GM21381 (cell line): Measurements from ENCODE around the gene SLC15A1.

Source experiments
- ATAC-seq: cut with Tn5 transposase; IDR thresholded peaks from one replicate; pipeline ENCODE4 v1.9.1; 2021; ENCODE audit warnings: mild to moderate bottlenecking, moderate library complexity; ENCODE audit not compliant: unreplicated experiment

The SLC15A1 gene

GRCh38 chr13:98752467-98753290 lies at the start of gene SLC15A1:
Gene SLC15A1, minus strand, starts transcription at chr13:98752672. Its CDS starts 74 bp downstream, at chr13:98752598.
- ATAC-seq: no peak

GRCh38 chr13:98801626-98802418 lies 49.4 kb upstream of the SLC15A1 start:
- ATAC-seq: no peak

- no peak for ATAC-seq
Measured at GRCh38 chr13:98800078-98800477, 47.6 kb upstream of the SLC15A1 start.

DNA sequence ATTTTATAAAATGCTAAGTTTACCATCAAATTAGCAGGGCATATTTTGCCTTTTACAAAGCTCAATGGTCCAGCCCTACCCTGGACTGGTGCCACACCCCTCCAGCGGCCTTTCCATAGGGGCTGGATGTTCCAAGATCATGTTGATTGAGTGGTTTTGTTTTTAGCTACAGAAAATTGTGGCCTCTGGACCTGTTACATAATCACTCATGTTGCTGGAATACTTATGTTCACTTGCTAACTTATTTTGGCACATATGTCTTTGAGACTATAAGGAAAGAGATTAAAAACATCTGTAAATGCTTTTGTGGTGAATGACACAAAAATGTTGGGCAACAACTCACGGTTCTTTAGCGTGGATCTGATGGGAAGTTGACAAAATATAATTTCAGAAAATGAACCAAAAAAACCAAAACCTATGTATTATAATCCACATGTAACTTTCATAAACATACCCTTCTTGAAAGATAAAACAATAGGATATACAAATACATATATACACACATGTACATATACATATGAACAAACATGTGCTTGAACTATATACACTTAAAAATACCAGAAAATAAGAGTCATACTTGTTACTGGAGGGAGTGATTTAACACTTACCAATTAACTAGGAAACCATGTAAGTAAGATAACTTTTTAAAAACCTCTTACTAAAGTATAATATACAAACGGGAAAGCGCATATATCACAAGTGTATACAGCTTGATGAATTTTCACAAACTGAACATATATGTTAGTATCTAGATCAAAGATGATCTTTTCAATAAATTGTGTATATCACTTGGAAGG lies 46.6 kb upstream of the SLC15A1 start:
- ATAC-seq: no peak

DNA sequence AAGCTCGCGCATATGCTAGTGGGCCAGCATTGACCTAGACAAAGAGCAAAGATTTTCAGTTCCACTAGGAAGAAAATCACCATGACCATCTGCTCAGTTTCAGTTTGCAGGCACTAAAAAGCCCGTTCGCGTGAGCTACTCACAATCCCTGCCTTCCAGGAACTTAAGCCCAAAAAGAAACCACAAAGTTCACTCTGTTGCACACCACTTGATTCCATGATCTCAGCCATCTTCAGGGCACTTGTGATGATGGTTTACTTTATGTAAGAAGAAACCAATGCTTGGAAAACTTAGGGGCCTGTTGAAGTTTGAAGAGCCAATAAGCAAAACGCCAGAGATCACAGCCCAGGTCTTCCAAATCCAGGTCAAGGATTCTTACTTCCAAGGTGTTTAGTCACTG lies 45.0 kb upstream of the SLC15A1 start:
- ATAC-seq: no peak

GRCh38 chr13:98796798-98797197 lies 44.3 kb upstream of the SLC15A1 start:
- no peak for ATAC-seq

DNA sequence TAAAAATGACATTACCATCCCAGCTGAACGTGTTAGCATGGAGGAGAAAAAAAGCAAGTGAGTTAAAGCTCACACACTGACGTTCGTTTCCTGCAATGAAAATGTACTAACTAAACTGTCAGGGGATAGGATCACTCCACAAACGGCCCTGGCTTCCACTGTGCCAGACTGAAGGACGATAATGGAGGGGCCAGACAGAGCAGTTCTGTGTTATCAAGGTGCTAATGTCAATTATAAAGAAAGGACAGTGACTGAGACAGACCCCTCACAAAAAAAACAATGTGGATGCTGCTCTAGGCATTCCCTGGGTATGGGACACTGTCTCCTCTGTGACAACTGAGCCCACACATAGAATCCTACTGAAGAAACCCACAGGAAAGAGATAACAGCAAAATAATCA lies 43.7 kb upstream of the SLC15A1 start:
- no peak for ATAC-seq

- ATAC-seq: no peak
Measured at GRCh38 chr13:98795220-98795619, 42.7 kb upstream of the SLC15A1 start.

GRCh38 chr13:98794498-98794897 lies 42.0 kb upstream of the SLC15A1 start:
- no peak for ATAC-seq

DNA sequence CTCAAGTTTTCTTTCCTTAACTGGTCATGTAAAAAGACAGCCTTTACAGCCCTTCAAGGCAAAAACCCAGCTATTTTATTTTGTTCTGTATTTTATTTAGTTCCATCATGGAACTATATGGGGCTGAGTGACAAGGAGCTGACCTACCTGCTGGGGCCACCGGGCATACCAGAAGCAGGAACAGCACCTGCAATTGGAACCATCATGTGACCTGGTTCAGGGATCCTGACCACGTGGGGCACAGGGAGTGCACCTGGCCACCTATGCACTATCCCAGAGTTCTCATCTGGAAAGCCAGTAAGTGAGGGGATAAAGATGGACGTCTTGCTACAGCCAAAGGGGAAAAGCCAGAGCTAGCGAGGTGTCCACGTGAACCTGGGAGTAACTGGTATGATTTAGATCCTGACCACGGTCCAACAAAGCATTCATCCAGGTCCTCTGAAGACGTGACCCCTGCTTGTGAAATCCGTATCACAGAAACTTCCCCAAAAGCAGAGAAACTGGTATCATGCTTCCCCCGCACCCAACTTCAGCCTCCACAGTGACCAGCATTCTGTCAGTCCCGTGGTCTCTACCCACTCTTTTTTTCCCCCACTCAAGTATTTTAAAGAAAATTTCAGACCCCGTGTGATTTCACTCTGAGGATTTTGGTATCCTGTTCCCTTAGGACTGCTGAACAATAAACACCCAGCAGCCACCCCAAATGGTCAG lies 40.5 kb upstream of the SLC15A1 start:
- no peak for ATAC-seq

- no peak for ATAC-seq
Measured at GRCh38 chr13:98792321-98792720, 39.8 kb upstream of the SLC15A1 start.

- no peak for ATAC-seq
Measured at GRCh38 chr13:98791611-98792010, 39.1 kb upstream of the SLC15A1 start.

GRCh38 chr13:98787996-98788395 lies 35.5 kb upstream of the SLC15A1 start:
- no peak for ATAC-seq

DNA sequence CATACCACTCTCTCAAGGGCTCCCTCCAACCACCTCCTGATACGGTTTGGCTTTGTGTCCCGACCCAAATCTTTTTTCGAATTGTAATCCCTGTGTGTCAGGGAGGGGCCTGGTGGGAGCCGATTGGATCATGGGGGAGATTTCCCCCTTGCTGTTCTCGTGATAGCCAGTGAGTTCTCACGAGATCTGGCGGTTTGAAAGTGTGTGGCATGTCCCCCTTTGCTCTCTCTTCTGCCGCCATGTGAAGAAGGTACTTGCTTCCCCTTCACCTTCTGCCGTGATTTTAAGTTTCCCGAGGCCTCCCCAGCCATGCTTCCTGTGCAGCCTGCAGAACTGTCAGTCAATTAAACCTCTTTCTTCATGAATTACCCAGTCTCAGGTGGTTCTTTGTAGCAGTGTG lies 34.7 kb upstream of the SLC15A1 start:
- no peak for ATAC-seq

DNA sequence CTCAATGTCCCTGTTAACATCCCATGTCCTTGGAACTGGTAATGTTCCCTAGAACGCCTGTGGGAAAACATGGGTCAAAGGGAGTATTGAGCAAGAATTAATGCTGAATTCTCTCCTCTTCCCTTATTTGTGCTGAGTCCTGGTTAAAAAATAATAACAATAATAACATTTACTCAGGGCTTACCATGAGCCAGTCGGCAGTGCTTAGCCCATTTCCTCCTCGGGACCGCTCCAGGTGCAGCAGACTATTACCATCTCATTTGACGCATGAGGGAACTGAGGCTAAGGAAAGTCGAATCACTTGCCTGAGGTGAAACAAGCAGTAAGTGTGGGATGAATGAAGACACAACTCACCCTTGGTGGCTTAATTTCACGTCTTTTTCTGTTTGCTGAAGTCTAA lies 33.6 kb upstream of the SLC15A1 start:
- no peak for ATAC-seq

DNA sequence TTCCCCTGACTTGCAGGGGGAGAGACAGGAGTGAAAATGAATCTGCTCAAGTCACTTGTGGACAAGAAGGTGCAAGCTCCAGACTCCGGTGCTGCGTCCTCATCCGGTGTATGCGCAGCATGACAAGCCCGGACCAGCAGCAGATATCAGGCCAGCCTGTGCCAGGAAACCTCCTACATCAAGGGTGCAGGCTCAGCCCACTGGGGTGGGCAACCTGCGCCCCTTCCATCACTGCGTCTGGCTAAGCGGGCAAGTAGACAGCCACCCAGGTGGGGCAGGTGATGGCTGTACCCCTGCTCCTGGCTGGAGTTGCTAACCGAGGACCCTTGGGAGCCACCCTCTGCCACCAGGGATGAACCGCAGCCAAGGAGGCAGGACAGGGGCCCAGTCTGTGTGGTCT lies 32.9 kb upstream of the SLC15A1 start:
- ATAC-seq: no peak

DNA sequence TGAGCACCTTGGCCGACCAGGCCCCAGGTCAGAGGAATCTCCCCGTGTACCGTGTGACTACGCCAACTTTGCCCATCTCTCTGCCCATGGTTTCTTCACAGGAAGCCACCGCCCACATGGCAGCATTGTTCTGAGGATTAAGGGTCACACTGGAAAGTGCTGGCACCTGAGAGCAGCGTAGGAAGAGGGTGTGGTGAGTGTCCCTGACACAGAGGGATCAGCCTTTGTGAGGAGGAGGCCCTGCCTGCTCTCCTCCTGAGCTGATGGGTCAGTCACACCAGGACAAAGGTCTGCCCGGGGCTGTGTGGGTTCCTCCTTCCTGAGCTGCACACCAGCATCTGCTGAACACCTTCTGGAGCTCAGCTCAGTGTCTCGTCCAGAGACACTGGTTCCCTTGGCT lies 32.2 kb upstream of the SLC15A1 start:
- ATAC-seq: no peak

- ATAC-seq: no peak
Measured at GRCh38 chr13:98783856-98784478, 31.5 kb upstream of the SLC15A1 start.

DNA sequence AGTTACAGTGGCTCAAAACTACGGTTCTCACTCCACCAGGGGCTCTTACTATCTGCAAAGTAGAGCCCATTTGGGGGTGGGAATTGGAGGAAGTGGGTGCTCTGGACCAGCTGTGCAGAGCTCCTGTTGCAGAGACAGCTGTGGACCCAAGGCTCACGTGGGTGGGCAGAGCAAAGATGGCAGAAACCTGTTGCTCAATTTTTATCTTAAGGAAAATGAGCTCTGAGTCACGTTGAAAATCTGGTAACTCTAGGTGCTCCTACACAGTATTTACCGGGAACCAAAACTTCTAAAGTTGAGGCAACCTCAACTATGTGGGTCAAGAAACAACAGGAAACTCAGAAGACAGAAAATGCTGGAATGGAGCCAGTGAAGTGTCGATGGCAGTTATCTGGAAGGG lies 30.2 kb upstream of the SLC15A1 start:
- no peak for ATAC-seq

GRCh38 chr13:98781905-98782304 lies 29.4 kb upstream of the SLC15A1 start:
- no peak for ATAC-seq
